Activated CD4-positive, alpha-beta T cell treated with anti-CD3 and anti-CD28 coated beads, Interleukin-2, amount 50 U/mL, for 1 hour (primary cell): ENCODE measurements around the gene DNAJB5.
"Not testable (repeated sequence)": the region's sequence is repeated elsewhere in the genome, so short reads cannot be mapped to it uniquely, and the experiment has no call there.

Experiments
- DNase-seq: peaks from one replicate; pipeline ENCODE4 v3.0.0-alpha.2; 2020

The DNAJB5 gene

GRCh38 chr9:34989003-34989945 is at the start of gene DNAJB5:
Gene DNAJB5 (plus strand): TSS chr9:34989745. CDS start chr9:34990631, 886 bp downstream.
- DNase-seq = peak; percentile 95

DNA sequence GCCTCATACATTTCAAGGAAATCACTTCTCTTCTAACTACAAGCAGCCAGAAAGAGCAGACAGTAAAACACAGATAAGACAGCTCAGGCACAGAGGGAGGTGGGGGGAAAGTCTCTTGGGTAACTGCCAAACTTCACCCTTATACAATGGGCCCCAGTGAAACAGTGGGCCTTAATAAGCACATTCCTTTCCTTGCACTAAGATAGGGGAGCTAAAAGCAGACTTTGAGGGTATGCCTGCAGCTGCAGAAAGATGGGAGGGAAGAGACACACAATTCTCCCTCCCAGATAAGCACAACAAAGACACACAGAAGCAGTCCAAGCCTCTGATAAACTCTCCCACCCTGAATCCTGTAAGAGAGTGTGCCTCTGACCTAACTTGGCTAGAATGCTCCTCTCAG is 49.6 kb upstream of the DNAJB5 start:
- not testable (repeated sequence) for DNase-seq

- no peak for DNase-seq
These were observed 41.1 kb upstream of the DNAJB5 start for GRCh38 chr9:34948451-34948850.

- no peak for DNase-seq
These were observed 35.3 kb upstream of the DNAJB5 start for GRCh38 chr9:34954225-34954624.

- not testable (repeated sequence) for DNase-seq
These were observed 33.5 kb upstream of the DNAJB5 start for GRCh38 chr9:34956066-34956465.

DNA sequence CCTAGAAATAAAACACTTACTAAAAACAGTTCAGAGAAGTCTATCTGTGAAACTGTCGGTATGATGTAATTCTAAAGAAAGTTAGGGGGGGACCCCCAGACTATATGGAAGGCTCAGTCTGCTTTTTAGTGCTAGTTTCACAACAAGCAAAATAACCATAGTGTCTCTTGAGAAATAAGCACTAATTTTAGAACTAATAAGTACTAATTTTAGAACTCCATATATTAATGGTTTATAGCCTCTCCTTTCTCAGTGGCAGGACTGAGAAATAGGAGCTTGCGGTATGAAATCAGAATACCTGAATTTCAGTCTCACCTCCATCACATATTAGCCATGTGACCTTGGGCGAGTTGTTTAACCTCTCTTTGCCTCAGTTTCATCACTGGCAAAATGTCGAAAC is 32.9 kb upstream of the DNAJB5 start:
- no peak for DNase-seq

DNA sequence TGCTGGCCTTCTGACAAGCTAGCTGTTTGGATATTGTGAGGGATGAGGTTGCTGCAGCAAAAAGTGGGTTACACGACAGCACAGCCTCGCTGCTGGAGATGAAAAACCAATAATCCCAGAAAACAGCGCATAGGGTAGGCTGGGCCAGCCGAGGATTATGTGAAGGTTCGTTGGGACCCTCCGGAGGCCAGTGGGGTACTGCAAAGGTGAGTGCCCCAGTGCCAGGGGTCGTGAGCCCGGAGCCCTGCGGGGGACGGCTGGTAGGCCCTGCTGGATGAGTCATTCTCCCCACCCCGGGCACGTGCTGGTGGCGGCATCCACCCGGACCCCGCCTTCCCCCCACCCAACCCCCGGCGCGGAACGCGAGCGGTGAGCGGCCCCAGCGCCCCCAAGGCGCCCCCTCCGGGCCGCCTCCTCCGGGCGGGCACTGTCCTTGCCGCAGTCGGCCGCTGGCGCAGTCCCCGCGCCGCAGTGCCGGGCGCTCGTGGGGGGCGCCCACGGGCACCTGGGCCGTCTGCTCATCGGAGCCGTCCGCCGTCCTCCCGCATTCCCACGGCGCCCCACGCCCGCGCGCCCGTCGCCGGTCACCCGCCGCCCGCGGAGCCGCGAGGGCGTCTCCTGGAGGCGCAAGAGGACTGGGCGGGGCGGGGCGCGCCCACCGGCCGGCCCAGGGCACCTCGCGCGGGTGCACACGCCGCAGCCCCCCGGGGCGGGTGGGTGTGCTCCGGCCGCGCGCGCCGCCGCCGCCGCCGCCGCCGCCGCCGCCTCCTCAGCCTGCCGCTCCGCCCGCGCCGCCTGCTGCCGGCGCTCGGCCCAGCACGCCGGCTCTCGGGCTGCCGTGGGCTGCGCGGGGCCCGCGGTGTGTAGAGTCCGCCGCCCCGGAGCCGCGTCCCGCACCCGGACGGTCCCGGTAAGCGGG is 31.8 kb upstream of the DNAJB5 start, which contains the start of gene PHF24:
PHF24 (plus strand) TSS at position 794 of the 919 bp plus-strand sequence. CDS start 13,014 bp downstream, outside the sequence.
- peak; percentile 21 for DNase-seq

DNA sequence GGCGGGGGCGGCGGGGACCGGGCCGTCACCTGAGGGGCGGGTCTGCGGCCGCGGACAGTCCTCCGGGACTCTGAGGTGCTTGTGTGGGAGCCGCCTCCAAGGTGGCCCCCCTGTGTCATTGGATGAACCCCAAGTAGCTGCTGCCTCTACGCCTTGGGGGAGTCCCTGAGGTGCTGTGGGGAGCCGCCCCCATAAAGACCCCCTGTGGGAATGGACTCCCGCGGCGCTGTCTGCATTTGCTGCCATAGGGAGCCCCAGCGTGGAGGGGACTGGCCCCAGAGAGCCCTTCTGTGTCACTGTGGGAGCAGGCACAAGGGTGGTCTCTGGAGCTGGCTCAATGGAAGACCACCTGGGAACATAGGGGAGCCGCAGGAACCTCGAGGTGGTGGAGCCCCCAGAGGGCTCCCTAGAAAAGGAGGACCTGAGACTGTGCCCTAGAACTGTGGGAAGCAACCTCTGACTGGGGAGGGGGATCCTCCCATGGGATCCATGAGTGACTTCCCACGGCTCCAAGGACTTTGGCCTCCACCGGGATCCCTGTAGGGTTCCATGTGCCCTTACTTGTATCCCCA is 31.0 kb upstream of the DNAJB5 start:
- DNase-seq = no peak

- DNase-seq = no peak
These were observed 30.1 kb upstream of the DNAJB5 start for GRCh38 chr9:34959461-34959860.

DNA sequence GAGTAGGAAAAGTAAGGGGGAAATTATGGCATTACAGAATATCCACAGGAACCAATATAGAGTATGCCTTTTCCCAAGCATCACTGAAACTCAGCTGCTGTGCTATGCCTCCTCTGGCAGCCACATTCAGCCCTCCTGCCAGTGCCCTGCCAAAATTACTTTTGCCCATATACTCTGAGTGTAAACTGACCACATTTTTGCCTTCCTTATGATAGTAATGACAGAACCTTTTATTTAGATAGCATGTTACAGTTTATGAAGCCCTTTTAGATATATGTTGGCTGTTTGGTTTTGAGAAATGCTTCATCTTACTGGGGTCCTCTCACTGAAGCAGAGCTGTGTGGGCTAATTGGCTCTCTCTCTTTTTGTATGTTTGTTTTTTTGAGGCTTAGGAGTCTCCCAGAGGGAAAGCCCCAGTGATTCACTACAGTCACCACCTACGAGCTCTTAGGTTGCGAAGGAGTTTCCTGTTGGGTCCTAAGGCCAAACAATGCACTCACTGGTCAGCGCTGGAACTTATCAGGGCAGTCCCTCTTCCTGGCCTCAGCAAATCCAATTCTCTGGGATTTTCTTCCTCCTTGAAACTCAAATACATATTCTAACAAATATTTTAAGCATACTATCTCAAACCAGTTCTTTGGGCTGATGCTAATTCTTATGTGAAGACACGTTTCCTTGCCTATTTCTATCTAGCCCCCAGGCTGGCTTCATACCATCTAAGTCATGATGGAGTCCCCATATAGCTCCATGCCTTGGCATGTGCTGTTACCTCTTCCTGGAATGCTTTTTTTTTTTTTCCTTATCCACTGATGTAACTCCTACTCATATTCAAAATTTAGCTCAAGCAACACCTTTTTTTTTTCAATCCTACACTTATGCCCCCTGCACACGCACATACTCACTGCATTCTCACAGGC is 27.7 kb upstream of the DNAJB5 start:
- DNase-seq = no peak

- DNase-seq = no peak
These were observed 27.0 kb upstream of the DNAJB5 start for GRCh38 chr9:34962546-34962945.

GRCh38 chr9:34963552-34963951 is 26.0 kb upstream of the DNAJB5 start:
- DNase-seq = no peak

DNA sequence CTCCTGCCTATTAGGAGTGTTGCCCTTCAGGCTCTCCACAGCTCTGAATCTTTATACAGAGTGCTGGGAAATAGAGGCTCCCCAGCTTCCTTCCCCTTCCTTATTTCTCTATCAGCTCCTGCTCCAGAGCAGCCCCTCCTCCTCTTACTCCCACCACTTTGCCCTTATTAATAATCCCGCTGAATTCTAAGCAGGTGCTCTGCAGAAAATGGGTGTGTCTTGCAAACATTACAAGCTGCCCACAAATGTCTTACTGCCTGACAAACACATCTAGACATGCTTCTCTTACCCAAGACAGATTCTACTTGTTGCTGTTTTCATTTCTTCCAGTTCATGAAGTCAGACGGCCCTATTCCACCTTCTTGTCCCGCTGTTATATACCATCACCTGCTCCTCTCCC is 25.1 kb upstream of the DNAJB5 start:
- DNase-seq = no peak

DNA sequence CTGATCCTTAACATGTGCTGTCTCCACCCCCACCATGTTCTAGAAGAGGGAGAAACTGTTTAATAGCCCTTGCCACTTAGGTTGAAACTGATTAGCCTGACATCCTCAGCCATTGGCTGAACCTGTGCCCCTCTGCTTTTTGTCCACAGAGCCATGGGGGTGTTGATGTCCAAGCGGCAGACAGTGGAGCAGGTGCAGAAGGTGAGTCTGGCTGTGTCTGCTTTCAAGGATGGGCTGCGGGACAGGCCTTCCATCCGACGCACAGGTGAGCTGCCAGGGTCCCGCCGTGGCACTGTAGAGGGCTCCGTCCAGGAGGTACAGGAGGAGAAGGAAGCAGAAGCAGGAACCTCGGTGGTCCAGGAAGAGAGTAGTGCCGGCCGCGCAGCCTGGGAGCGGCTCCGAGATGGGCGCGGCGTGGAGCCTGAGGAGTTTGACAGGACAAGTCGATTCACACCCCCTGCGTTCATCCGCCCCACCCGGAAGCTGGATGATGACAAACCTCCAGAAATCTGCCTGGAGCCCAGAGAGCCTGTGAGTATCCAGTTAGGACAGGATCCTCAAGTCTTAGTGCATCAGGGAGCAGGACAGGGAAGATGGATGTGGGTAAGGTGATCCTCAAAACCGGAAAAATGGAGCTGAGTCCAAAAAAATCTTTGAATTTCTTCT is 18.3 kb upstream of the DNAJB5 start:
- DNase-seq = no peak

DNA sequence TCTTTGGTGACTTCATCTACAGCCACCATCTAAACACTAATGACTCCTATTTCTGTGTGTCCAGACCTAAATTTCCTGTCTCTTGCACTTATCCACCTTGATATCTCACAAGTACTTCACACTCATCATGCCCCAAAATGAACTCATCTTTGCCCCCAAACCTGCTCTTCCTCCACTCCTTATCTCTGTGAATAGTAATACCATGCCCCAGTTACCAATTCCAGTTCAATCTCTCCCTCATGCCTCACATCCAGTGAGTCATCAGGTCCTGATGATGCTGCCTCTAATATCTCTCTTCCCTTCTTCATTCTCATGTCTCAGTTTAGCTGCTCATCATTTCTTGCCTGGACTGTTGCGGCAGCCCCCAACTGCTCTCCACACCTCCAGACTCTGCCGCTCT is 14.9 kb upstream of the DNAJB5 start:
- no peak for DNase-seq

- no peak for DNase-seq
These were observed 13.1 kb upstream of the DNAJB5 start for GRCh38 chr9:34976441-34976840.

DNA sequence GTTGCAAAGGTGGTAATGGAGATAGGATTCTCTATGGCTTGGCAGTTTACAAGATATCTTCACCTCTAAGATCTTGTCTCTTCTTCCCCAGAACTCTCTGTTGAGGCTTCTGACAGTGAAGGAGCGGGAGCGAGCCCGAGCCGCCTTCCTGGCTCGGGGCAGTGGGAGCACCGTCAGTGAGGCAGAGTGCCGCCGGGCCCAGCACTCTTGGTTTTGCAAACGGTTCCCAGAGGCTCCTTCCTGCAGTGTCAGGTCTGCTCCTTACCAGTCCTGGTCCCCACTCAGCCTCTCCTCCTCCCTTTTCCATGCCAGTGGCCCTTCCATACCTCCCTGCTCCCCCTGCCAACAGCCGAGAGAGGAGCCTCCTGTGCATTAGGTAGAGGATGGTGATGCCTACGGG is 12.6 kb upstream of the DNAJB5 start:
- DNase-seq = no peak

GRCh38 chr9:34980181-34980761 is 9.3 kb upstream of the DNAJB5 start:
- DNase-seq = no peak

DNA sequence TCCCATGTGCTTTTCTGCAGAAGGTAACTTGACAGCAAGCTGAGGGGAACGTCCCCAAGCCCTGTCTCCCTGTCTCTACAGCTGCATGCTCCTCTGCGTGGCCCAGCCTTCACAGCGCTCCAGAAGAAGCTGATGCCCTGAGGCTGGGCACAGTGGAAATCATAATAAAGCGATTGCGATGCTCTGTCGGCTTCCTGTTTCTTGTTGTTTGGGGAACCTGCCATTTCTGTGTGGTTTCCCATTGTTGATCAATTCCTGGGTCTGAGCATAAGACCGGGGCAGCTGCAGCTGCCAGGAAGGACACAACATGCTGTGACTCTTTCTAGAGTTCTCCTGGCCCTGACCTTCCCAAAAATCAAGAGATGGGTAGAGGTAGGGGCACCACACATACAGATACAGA is 7.2 kb upstream of the DNAJB5 start:
- no peak for DNase-seq

GRCh38 chr9:34983209-34983608 is 6.3 kb upstream of the DNAJB5 start:
- no peak for DNase-seq

DNA sequence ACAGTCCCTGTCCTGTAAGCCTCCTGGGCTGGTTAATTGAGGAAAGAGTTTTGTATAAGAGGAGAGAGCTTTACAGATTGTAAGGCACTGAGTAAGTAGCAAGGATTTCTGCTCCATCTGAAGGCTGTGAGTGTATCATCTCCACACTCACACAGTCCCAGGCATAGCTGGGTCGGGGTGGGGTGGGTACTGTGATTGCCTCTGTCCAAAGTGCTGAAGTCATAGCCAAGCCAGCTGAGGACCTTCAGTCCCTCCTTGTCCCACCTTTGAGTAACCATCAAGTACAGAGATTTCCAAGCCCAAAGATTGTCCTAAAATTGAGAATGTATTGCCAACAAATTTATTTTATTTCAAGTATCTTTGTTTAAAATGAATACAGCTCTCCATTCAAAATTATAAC is 5.5 kb upstream of the DNAJB5 start:
- DNase-seq = no peak
